GM21619 (cell line): ENCODE results near the gene TDRKH.
"Not testable (repeated sequence)": the region's sequence is repeated elsewhere in the genome, so short reads cannot be mapped to it uniquely, and the experiment has no call there.

Experiments used
- ATAC-seq: cut with Tn5 transposase; IDR thresholded peaks from one replicate; pipeline ENCODE4 v1.9.1; 2021; ENCODE audit not compliant: unreplicated experiment

TDRKH gene

DNA sequence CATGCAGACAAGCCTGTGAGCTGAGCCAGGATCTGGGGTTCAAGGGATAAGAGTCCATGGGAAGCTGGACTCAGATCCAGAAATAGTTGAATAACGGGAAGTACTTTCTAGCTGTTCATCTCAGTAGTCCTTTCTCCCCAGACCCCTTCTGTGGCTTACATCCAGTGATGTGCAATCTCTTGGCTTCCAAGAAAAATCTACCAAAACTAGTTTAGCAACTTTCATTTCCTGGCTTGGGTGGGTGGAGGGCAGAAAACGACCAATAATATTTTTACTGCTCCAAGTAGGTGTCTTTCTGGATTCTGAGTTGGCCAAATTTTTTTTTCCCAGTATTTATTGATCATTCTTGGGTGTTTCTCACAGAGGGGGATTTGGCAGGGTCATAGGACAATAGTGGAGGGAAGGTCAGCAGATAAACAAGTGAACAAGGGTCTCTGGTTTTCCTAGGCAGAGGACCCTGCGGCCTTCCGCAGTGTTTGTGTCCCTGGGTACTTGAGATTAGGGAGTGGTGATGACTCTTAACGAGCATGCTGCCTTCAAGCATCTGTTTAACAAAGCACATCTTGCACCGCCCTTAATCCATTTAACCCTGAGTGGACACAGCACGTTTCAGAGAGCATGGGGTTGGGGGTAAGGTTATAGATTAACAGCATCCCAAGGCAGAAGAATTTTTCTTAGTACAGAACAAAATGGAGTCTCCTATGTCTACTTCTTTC, 21.8 kb downstream of the TDRKH start:
- not testable (repeated sequence) for ATAC-seq

DNA sequence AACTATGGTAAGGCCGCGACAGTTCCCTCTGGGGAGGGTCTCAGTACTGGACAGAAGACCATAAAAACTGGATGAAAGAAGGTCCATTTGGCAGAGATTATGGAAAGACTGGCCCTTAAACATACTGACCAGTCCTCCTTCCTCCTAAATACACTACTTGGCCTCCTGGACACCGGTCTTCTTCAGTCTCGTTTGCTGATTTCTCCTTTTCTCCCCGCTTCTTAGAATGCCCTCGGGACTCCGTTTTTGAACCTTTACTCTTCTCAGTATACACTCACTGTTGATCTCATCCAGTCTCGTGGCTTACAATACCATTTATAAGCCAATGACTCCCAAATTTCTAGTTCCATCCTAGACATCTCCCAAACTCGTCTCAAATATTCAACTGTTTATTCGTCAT, 26.3 kb downstream of the TDRKH start:
- ATAC-seq, result no peak

DNA sequence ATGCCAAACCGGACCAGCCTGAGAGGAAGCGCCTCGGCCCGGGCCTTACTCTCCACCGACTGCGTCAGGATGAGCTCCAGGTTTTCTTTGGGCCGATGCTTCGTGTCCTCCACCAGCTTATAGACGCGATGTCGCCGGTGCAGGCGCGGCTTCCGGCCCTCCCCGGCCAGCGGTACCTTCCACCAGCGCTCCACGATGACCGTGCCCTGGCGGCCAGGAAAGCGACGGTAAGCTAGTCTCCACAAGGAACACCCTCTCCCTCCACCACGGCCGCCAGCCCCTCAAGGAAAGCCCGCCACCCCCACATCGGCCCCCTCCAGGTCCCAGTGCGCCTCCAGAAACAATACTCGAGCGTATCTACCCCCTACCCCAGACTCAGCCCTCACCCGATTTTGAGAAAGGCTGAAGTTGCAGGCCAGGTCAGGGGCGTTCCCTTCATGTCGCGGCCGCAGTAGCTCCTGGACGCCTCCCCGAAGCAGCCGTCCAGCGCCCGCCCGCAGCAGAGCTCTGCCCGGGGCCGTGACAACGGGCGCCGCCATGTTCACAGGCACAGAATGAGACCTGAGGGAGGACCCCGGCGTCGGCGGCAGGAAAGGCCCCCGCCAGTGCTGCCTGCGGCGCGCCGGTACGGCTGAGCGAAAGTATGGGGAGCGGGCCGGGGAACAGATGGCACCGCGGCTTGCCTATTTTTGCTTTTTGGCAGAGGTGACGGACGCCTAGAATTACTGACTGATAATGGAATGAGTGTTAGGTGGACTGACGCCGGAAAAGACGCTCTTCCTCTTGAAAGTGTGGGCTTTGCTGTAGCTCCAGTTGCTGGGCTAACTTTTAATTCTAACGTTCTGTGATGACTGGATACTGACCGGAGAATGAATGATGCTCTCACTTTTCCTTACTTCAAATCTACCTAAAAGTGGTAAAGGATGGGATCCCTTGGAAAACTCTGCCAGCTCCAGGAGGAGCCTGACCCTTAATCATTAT, 27.1 kb downstream of the TDRKH start, which contains the start of gene MRPL9:
TSS of gene MRPL9 (minus strand) at position 556 of the 981 bp plus-strand sequence. CDS start at position 539, 17 bp downstream.
- peak; percentile 98 for ATAC-seq

DNA sequence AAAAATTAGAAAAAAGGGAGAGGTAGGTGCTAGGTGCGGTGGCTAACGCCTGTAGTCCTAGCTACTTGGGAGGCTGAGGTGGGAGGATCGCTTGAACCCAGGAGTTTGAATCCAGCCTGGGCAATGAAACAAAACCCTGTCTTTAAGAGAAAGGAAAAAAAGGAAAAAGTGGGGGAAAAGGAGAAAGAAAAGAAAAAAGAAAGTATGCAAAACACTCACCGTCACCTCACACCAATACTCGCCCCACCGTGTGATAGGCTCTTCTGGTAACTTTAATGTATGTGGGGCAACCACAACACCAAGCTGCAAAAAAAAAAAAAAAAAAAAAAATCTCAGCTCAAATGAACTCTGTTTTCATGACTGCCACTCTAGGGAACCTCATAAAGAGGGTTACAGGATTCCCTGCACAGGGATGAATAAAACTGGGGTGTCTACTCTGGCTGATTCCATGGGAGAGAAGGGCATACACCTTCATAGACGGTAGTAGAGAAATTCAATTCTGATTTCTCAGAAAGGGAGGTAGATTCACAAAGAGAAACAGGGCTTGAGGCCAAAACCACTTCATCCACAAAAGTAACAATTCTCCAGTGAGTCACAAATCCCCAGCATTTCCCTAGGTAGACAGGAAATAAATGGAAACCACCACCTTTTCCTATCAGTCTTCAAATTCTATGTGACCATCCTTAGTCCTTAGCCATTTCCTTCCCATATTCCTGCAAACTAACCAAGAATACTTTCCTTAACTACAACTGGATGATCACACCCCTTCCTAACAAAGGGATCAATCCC, 29.5 kb downstream of the TDRKH start:
- ATAC-seq, result no peak

DNA sequence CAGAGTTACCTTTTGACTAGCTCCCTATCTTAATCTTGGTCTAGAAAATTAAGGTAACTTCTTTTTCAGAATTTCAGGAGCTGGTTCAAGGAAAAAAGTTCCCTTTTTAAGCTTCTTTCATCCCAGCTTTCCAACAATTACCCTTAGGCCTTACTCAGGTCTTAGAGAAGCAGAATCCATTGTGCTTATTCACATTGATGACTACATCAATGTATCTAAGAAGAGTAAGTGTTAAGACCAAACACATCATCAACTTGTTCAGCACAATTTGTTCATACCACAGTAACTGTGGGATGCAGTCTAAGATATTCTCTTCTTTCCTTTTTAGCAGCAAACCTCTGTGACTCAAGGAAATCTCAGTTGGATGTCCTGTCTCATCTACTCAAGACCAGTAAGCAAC, 31.1 kb downstream of the TDRKH start:
- no peak for ATAC-seq

DNA sequence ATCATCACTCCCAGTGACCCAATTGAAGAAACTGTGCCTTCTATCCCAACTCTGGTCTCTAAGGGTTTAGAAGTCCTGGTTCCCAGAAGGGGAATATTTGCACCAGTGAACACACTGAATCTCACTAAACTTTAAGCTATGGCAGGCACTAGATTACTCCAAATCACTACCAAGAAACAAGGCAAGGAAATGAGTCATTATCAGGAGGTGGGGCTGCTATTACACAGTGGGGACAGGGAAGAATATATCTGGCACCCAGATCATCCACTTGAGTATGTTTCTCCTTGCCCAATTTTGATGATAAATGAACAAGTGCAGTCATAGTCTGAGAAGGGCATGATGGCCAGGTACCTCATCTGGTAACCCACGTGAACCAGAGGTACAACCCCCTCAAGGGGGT, 34.0 kb downstream of the TDRKH start:
- no peak for ATAC-seq

DNA sequence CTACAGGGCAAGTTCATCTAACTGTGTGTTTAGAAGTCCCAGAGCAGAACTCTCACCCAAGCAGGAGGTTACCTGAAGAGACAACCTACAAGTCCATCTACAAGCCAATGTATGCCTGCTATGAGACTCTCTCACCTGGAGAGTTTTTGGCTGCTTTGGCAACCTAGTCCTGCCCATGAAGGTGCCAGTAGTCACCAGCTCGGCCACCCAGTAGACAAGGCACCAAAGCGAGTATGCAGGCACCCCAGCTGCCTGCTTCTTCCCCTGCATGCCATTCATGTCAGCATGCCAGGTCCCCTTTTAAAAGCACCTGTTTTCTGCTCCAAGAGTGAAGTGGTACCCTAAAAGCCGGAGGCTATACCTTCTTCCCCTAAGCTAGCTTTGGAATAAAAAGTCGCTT, 48.8 kb downstream of the TDRKH start:
- no peak for ATAC-seq

DNA sequence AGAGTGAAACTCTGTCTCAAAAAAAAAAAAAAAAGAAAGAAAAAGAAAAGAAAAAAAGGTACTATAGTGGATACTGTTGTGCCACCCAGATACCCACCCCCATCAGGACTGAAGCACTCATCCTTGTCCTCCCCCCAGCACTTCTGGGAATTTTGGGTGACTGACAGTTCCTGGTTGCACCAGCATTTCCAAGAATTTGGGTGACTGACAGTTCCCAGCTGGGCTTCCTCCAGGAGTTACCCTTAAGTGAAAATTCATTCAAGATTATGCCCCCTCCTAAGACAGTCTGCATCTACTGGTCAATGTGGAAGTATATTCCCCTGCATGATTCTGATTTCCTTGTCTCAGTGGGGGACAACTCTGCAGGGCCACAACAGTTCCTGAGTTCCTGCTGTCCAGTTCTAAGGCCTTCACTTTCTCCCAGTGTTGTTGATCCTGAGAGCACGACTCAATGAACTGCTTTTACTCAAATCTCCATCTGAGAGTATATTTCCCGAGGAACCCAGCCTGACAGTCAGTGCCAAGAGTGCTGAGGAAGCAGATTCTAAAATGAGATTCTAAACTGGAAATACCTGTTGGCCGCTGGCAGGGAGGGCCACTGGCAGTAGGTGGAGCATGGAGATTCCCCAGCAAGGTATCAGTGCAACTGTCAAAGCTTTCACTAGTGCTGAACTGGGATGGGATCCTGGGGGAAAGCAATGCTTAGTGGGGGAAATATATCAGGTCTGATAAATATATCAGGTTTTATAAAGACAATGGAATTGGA, 50.5 kb downstream of the TDRKH start:
- no peak for ATAC-seq

DNA sequence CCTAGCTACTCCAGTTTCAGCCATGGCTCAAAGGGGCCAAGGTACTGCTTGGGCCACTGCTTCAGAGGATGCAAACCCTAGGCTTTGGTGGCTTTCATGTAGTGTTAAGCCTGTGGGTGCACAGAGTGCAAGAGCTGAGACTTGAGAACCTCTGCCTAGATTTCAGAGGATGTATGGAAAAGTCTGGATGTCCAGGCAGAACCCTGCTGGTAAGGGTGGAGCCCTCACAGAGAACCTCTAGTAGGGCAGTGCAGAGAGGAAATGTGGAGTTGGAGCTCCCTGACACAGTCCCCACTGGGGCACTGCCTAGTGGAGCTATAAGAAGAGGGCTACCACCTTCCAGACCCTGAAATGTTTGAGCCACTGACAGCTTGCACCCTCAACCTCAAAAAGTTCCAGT, 52.8 kb downstream of the TDRKH start:
- no peak for ATAC-seq

DNA sequence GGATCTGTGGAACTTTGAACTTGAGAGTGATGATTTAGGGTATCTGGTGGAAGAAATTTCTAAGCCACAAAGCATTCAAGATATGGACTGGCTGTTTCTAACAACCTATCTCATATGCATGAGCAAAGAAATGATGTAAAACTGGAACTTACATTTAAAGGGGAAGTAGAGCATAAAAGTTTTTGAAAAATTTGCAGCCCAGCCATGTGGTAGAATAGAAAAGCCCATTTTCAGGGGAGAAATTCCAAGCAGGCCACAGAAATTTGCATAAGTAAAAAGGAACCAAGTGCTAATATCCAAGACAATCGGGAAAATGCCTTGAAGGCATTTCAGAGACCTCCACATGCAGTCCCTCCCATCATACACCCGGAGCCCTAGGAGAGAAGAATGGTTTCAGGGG, 53.3 kb downstream of the TDRKH start:
- no peak for ATAC-seq

DNA sequence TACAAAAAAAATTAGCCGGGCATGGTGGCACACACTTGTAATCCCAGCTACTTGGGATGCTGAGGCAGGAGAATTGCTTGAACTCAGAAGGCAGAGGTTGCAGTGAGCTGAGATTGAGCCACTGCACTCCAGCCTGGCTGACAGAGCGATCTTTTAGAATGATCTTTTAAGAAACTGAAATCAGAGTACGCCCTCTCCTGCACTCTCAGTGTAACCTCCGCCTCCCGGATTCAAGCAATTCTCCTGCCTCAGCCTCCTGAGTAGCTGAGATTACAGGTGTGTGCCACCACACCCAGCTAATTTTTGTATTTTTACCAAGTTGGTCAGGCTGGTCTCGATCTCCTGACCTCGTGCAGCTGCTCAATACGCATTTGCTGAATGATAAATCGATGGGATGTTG, 56.3 kb downstream of the TDRKH start:
- ATAC-seq, result not testable (repeated sequence)

DNA sequence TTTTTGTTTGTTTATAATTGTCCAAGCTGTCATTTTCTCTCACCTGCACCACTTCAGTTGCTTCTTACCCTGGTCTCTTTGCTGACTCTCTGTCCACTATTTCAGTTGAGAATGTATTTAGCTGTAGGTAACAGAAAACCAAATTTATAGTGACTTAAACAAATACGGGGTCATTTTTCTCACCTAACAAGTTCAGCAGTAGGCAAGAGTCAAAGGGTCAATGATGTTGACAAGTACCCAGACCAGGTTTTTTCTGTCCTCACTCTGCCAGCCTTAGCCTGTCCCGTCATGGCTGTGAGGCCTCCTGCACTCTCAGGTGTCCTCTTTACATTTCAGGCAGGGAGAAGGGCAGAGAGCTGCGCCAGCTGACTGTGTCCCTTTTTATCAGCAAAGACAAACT, 57.2 kb downstream of the TDRKH start:
- no peak for ATAC-seq

DNA sequence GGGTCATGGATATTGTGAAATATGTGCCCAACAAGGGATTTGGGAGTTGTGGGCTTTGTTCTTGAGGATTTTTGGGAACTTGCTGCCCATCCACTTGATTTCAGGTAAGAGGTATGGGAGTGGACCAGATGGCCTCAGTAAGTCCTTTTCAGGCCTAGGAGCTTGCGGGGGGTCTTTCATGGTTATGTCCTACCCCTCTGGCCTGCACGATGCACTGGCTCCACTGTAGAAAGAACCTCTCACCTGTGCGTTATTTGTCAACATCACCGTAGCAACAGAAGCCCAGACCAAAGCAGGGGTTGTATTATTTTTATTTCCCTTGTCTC, 60.4 kb downstream of the TDRKH start:
- ATAC-seq, result no peak

DNA sequence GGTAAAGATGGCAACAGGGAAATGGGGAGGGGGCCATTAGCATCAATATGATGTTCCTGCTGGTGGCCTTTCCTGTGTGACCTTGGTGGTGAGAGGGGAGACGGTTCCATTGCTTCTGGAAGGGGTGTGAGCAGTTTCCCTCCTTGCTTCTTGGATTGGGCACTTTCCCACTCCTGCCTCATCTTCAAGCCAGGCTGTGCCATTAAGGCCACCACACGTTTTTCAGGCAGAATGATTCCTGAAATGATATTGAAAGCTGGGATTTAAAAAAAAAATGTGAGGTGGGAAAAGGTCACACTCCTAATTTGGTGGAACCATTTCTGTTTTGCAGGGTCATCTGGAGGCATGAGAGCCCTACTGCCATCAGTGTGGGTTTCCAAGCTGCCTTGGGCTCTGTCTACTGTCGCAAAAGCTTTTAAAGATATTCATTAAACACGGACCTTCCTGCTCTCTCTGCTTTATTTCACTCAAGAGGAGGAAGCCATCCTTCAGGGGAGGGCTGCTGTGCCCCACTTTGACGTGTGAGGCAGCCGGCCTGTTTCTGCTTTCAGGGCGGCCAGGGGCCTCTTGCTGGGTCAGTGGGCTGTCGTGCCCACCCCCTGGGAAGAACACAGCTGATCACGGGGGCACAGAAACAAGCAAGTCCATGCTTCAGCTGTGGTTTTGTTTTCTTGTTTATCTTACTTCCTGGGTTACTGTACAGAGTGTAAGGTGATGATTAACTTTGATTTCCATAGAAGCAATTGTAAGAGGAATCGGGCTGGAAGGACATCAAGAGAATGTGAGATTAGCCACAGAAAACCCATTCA, 60.9 kb downstream of the TDRKH start:
- ATAC-seq, result no peak

DNA sequence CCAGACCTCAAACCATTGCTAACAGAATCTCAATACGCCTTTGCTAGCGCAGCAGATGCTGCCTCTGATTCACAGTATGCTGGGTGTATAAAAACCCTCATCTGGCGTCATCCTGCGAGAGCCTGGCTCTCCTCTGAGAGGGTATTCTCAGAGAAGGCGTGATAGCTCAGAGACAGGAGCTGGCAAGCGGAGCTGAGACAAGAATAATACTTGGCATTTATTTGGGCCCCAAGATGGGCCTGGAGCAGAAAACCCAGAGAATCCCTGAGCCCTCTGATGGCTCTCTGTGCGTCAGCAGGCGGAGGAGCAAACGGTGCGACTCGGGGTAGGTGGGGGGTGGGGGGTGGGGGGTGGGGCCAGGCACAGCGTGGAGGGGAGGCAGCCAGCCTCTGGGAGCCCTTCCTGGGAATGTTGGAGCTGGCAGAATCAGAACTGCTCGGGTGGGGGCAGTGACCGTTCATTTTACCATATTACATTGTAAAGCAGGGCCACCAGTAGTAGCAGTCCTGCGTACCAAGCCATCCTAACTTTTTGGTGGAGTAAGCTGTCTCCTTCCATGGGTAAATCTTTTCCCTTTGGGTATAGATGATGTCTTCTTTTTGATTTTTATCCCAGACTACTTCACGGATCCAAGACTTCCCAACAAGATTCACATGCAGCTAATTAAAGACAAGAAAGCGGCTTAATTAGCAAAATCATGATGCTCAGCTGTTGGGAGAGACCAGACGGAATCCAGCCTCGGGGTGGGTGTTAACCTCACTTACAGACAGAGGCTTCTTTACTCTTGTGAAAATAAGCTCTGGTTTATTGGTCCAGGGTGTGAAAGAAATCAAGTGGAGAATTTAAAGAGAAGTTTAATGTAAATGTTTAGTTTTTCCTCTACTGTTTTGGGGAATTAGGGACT, 61.9 kb downstream of the TDRKH start:
- ATAC-seq, result no peak

DNA sequence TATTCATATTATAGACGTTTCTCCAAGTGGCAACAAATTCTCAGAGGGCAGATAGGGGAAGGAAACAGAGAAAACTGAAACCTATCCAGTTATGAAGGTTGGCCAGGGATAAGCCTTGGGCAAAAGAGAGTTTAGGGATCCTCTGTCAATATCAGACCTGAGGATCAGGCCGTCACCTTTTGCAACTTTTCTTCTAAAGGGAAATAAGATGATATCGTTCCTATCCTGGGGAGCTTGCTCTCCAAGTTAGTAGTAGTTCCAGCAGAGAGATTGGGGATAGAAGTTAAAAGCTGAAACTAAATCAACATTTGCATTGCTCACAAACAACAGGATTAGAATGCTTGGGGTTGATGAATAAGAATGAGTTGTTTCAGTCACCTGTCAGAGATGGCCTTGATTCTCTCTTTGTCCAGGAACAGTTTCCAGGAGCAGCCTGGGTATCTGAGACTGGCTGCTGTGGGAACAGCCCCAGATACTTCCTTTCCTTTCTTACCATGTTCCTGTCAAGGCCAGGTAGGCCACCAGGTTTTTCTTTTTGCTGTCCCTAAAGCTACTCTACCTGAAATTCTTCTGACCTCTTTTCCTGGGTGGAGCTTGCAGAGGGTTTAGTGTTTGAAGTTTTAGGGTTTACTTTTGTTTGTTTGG, 66.5 kb downstream of the TDRKH start:
- no peak for ATAC-seq
